ENCODE measurements around the gene LSS. TPM values are rescaled to one million over a fixed set of nuclear protein-coding genes. Genes with fewer than 3 reads are reported as not detected.

Gene LSS
- total and polyA plus RNA-seq, 10 of the 15 experiments (the other 5 are each of a cell fraction or from before 2014, with no cell fraction given): 2.9 to 82.4 (median 27.5) TPM

DNA sequence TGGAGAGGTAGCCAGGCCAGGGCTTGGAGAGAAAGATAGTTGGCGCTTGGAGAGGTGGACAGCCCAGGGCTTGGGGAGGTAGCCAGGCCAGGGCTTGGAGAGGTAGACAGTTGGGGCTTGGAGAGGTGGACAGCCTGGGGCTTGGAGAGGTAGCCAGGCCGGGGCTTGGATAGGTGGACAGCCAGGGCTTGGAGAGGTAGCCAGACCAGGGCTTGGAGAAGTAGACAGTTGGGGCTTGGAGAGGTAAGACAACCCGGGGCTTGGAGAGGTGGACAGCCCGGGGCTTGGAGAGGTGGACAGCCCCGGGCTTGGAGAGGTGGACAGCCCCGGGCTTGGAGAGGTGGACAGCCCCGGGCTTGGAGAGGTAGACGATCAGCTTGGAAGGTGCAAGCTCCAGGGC, 7.7 kb downstream of the LSS start:
- DNase-seq (ENCODE audit: low read depth, low spot score) (no peak), ATAC-seq (no peak), FAIRE-seq (no peak)
- ChIA-PET CTCF (no interaction called here), SMC1A (ENCODE audit: uncharacterized antibody, unreplicated experiment) (no interaction called here), RAD21 (ENCODE audit: unreplicated experiment) (no interaction called here), POLR2A (no interaction called here)
- Histone ChIP-seq H3K79me2 (ENCODE audit: control insufficient read depth, insufficient read depth, low read length) (peaks cover 9% of the 10 kb centered on the region), H4K20me1 (ENCODE audit: control insufficient read depth, insufficient read depth) (no peaks in the 10 kb centered on the region), H3K9ac (ENCODE audit: control insufficient read depth, insufficient read depth, low read length) (no peak overlapping the region), H3K36me3 (ENCODE audit: control insufficient read depth in 2 of 2, insufficient read depth in 2 of 2, low read length in 1 of 2) (peaks cover 6 to 8% of the 10 kb centered on the region in 2 experiments; a peak in 3 of 4 replicates), H3K9me3 (replicated peaks; ENCODE audit: control insufficient read depth, insufficient read depth, low read length) (no peaks in the 10 kb centered on the region), H3K4me2 (ENCODE audit: control insufficient read depth, insufficient read depth) (no peak overlapping the region), H3K4me1 (ENCODE audit: control insufficient read depth, insufficient read depth, low read length) (peaks cover 5% of the 10 kb centered on the region; the same call in 1 of the 2 replicates), H3K4me3 (no peak overlapping the region), H3K27me3 (replicated peaks in 1 of 2; ENCODE audit: control insufficient read depth in 2 of 2, insufficient read depth in 2 of 2, low read length in 1 of 2) (no peaks in the 10 kb centered on the region), H3K27ac (ENCODE audit: control insufficient read depth, insufficient read depth) (no peak overlapping the region), H2AFZ (ENCODE audit: control insufficient read depth, low read depth, low read length) (no peak overlapping the region)
- WGBS (ENCODE audit: insufficient coverage, insufficient replicate concordance, low lambda C conversion rate, missing lambda C conversion rate): 85% methylated on average over 8 of the region's 8 CpGs
- intact Hi-C loops (cut with micrococcal nuclease; ENCODE audit: unreplicated experiment): no loop called here
- no TSS peak for BruUV-seq (replicated peaks)
- in situ Hi-C loops (cut with MboI): no loop called here
- TF ChIP-seq SIX5 (IDR thresholded peaks at IDR 0.05; ENCODE audit: low read depth, low read length, severe bottlenecking) (no peak), ZSCAN29 (IDR thresholded peaks at IDR 0.05) (no peak), PAX5 (IDR thresholded peaks at IDR 0.05; ENCODE audit: borderline replicate concordance, low read depth, low read length) (no peak), FOXK2 (IDR thresholded peaks at IDR 0.05) (no peak), TARDBP (IDR thresholded peaks at IDR 0.05; ENCODE audit: borderline replicate concordance) (no peak), ZNF622 (IDR thresholded peaks at IDR 0.05) (no peak), FOXM1 (IDR thresholded peaks at IDR 0.05; ENCODE audit: low read depth, low read length) (no peak), RAD51 (IDR thresholded peaks at IDR 0.05) (no peak), GATAD2B (conservative IDR thresholded peaks at IDR 0.05; ENCODE audit: low read depth) (no peak), ETV6 (conservative IDR thresholded peaks at IDR 0.05 in 1 of 2, IDR thresholded peaks at IDR 0.05 in 1 of 2; ENCODE audit: borderline replicate concordance in 1 of 2, low read depth in 1 of 2) (no peak), BMI1 (IDR thresholded peaks at IDR 0.05; ENCODE audit: borderline replicate concordance) (no peak)
- TF ChIP-seq, protein P1, sequence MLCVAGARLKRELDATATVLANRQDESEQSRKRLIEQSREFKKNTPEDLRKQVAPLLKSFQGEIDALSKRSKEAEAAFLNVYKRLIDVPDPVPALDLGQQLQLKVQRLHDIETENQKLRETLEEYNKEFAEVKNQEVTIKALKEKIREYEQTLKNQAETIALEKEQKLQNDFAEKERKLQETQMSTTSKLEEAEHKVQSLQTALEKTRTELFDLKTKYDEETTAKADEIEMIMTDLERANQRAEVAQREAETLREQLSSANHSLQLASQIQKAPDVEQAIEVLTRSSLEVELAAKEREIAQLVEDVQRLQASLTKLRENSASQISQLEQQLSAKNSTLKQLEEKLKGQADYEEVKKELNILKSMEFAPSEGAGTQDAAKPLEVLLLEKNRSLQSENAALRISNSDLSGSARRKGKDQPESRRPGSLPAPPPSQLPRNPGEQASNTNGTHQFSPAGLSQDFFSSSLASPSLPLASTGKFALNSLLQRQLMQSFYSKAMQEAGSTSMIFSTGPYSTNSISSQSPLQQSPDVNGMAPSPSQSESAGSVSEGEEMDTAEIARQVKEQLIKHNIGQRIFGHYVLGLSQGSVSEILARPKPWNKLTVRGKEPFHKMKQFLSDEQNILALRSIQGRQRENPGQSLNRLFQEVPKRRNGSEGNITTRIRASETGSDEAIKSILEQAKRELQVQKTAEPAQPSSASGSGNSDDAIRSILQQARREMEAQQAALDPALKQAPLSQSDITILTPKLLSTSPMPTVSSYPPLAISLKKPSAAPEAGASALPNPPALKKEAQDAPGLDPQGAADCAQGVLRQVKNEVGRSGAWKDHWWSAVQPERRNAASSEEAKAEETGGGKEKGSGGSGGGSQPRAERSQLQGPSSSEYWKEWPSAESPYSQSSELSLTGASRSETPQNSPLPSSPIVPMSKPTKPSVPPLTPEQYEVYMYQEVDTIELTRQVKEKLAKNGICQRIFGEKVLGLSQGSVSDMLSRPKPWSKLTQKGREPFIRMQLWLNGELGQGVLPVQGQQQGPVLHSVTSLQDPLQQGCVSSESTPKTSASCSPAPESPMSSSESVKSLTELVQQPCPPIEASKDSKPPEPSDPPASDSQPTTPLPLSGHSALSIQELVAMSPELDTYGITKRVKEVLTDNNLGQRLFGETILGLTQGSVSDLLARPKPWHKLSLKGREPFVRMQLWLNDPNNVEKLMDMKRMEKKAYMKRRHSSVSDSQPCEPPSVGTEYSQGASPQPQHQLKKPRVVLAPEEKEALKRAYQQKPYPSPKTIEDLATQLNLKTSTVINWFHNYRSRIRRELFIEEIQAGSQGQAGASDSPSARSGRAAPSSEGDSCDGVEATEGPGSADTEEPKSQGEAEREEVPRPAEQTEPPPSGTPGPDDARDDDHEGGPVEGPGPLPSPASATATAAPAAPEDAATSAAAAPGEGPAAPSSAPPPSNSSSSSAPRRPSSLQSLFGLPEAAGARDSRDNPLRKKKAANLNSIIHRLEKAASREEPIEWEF (IDR thresholded peaks at IDR 0.05; ENCODE audit: insufficient replicate concordance, low read depth, low read length): no peak
- TF ChIP-seq, protein P2, sequence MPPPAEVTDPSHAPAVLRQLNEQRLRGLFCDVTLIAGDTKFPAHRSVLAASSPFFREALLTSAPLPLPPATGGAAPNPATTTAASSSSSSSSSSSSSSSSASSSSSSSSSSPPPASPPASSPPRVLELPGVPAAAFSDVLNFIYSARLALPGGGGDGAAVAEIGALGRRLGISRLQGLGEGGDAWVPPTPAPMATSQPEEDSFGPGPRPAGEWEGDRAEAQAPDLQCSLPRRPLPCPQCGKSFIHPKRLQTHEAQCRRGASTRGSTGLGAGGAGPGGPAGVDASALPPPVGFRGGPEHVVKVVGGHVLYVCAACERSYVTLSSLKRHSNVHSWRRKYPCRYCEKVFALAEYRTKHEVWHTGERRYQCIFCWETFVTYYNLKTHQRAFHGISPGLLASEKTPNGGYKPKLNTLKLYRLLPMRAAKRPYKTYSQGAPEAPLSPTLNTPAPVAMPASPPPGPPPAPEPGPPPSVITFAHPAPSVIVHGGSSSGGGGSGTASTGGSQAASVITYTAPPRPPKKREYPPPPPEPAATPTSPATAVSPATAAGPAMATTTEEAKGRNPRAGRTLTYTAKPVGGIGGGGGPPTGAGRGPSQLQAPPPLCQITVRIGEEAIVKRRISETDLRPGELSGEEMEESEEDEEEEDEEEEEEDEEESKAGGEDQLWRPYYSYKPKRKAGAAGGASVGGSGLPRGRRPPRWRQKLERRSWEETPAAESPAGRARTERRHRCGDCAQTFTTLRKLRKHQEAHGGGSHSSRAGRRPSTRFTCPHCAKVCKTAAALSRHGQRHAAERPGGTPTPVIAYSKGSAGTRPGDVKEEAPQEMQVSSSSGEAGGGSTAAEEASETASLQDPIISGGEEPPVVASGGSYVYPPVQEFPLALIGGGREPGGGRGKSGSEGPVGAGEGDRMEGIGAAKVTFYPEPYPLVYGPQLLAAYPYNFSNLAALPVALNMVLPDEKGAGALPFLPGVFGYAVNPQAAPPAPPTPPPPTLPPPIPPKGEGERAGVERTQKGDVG (CRISPR knock-in tag; IDR thresholded peaks at IDR 0.05): no peak
- TF ChIP-seq, protein P3, sequence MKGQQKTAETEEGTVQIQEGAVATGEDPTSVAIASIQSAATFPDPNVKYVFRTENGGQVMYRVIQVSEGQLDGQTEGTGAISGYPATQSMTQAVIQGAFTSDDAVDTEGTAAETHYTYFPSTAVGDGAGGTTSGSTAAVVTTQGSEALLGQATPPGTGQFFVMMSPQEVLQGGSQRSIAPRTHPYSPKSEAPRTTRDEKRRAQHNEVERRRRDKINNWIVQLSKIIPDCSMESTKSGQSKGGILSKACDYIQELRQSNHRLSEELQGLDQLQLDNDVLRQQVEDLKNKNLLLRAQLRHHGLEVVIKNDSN (IDR thresholded peaks at IDR 0.05; ENCODE audit: borderline replicate concordance, extremely low read length, insufficient read depth, low read depth, low read length): no peak
- TF ChIP-seq, protein P4, sequence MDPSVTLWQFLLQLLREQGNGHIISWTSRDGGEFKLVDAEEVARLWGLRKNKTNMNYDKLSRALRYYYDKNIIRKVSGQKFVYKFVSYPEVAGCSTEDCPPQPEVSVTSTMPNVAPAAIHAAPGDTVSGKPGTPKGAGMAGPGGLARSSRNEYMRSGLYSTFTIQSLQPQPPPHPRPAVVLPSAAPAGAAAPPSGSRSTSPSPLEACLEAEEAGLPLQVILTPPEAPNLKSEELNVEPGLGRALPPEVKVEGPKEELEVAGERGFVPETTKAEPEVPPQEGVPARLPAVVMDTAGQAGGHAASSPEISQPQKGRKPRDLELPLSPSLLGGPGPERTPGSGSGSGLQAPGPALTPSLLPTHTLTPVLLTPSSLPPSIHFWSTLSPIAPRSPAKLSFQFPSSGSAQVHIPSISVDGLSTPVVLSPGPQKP (IDR thresholded peaks at IDR 0.05; ENCODE audit: low read depth, low read length): no peak

Data from GM12878 (cell line).